ENCODE data around the gene TEX35.

Gene TEX35

DNA sequence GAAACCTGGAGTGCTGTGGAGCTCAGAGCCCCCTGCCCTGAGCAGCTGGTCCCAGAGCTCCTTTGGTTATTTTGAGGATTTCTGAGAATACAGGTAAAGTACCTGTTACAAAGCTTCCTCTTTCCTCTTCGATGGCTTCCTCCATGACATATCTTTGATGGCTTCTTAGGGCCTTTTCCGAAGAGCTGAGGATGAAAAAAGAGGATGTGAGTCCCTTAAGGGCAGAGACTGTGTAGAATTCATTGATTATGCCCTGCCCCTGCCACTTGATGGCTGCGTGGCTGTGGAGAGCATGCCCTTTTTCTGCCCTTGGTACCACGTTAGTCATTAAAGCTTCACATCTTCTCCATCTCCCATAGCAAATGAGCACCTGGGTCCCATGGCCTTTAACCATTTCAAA, 14.2 kb downstream of the TEX35 start:
- DNase-seq: no peak

DNA sequence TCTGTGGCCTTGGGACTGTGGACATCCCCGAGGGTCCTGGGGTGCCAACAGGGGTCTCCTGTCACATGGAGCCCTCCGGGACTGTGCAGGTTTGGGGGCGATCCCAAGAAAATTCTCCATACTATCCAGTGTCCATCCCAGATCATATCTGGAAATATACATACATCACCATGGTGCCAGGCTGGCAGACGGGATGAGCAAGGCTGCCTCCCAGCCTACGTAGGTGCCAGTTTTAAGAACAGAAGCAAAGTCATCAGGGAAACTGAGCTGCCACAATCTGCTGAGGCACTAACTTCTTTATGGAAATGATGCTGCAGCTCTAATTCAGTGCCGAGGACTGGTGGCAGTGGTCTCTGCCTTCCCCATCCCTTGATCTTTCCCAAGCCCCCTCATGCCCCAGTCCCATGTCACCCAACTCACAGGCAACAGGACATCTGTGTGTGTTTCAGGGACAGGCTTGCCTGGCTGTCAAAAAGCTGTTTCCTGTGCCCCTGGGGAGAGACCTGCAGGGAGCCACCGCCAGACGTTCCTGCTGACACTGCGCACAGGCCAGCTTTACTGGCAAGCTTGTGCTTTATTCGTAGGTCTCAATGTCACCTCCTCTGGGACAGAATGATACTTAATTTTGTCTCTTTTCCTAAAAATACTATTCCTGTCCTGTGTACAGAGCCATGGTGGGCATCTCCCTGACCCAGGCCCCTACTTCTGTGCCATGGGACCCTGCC, 15.5 kb downstream of the TEX35 start:
- no peak for DNase-seq

DNA sequence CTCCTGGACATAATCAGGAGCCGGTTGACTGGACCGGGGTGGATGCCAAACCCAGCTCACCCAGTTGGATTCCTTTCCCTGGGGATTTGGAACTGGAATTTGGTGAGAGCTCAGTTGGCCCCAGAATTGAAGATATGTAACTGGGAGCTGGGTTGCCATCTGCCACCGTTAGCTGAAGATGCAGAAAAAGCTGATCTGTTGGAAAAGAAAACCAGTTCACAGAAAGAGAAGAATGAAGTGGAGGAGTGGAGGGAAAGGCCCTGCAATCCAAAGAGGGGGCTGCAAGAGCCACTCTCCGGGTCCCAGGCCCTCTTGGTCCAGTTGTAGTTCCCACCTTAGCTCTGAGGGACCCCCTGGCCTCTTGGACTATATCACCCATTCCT, 16.0 kb downstream of the TEX35 start:
- no peak for DNase-seq

DNA sequence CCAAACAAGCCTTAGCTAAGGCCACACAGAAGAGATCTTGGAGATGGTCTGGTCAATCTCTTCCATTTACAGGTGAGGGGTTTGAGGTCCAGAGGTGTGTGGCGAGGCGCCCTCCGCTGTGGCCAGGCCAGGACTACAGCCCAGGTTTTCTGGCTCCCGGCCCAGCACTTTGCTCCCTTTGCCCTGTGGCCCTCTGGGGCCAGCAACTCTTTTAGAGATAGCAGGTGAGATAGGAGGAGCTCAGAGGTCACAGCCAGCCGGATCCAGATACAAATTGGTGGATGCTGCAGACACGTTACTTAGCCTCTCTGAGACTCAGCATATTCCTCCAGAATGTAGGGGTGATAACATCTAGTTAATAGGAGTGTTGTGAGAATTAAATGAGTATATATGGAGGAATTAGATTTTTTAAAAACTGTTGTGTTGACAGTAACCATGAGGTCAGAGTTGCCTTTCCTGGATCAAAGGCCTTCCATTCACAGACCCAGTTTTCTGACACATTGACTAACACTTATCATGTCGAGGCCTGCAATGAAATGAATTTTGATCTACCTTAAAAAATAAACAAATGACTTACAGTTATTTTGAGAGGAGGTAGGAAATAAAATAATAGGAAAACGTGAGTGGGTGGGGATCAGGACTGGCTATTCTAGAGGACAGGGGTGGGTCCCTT, 16.6 kb downstream of the TEX35 start:
- no peak for DNase-seq

DNA sequence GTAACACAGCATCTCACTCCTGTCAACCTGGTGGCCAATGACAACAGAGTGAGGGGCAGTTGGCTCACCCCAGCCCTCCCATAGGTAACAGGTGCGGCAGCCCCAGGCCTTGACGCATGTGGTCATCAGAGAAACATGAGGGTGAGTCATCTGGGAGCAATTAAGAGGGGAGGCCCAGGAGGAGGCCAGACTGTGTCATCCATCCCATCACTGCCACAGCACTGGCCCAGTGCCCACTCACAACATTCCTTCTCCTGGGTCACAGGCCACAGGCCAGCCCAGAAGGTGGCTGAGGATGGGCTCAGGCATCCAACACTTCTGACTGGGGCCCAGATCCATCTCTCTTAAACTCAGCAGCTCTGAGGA, 17.1 kb downstream of the TEX35 start:
- DNase-seq: no peak

DNA sequence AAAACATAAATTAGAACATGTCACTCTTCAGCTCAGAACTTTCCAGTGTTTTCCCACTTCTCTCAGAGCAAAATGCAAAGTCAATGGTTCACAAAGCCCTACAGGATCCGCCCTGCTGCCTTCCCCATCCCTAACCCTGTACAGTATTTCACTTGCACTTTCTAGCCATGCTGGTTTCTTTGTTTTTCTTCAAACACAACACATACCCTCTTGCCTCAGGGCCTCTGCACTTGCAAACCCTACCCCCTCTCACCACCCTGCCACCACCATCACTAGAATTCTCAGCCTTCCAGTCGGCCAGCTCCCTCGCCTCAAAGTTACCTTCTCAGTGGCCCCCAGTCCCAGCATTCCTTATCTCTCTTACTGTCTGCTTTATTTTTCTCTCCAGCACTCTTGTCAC, 17.6 kb downstream of the TEX35 start:
- DNase-seq: no peak

DNA sequence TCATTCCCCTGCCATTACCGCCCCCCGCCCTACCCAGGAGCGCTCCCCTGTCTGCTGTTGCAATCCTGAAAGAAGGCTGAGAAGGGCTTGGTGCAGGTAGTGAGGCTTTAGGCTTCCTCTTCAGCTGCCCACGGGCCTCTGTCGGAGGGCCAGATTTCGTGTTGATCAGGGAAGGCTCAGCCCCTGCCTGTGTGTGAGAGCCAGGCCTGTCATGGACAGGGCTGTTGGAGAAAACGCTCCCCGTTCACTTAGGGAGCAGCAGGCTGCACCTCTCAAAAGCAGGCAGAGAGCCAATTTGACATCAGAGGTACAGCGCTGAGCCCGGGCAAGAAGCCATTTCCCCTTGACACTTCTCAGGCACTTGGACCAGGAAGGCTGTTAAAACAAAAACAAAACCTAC, 19.0 kb downstream of the TEX35 start:
- no peak for DNase-seq

DNA sequence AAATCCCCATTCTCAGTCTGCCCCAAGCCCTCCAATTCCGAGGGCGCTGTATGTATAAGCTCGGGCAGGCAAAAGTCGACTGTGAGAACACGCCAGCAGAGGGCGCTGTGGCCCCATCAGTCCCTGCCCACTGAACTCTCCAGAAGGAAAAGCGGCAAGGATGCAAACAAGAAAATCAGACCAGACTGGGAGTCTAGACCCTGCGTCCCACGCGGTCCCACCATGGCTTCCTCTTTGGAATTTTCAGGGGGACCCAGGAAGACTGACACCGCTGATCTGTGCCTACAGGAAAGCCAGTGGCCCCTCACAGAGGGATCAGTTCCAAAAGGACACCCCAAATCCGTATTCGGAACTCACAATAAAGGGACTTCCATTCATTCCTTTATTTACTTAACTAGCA, 19.5 kb downstream of the TEX35 start:
- peak; percentile 61 for DNase-seq

DNA sequence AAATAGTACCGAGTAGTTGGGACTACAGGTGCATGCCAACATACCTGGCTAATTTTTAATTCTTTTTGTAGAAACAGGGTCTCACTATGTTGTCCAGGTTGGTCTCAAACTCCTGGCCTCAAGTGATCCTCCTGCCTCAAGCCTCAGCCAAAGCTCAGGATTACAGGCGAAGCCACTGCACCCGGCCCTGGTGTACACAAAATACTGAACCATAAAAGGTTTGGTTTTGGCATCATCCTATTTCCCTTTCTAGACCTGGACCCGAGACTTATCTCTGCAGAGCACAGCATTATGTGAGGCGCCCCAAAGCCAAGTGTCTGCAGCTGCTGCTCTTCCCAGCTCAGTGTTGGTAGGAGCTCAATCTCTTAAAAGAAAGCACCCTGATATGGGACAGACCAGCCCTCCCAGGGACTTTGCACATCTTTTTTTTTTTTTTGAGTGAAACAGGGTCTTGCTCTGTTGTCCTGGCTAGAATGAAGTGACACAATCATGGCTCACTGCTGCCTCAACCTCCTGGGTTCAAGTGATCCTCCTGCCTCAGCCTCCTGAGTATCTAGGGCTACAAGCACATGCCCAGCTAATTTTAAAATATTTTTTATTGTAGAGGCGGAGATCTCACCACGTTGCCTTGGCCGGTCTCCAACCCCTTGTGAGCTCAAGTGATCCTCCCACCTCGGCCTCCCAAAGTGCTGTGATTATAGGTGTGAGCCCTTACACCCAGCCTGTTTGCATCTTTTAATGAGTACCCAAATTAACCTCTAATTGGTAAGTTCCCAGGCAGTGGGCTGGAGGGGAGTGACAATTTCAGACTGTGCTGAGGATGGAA, 20.4 kb downstream of the TEX35 start:
- no peak for DNase-seq

DNA sequence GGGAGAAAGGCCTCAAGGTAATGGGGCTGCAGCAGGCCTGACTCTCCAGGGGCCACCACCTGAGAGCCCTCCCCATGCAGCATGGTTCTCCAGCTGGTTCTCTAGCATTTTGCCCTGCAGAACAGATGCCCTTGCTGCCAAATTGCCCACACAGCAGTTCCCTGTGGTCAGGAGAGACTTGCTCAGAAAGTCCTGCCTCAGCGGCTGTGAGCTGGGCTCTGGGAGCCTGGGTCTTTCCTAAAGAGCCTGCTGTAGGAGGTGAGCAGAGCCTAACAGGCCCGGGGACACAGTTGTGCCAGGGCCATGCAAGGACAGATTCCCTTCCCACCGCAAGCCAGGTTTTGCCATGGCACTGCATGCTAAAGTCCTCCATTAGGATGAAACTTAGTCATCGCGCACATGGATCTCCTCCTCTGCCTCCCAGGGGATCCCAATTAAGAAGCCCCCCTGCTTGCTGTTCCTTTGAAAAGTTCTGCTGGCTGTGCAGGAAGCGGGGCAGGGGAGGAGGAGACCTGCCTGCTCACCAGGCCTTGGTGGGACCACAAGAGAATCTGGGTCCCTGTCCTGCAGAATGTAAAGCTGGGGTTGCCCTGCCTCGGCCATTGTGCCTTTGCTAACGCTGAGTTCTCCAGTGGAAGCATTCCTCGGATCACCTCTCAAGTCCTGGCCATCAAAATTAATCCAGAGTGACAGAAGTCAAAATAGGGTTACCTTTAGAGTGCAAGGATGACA, 21.4 kb downstream of the TEX35 start:
- DNase-seq: no peak

DNA sequence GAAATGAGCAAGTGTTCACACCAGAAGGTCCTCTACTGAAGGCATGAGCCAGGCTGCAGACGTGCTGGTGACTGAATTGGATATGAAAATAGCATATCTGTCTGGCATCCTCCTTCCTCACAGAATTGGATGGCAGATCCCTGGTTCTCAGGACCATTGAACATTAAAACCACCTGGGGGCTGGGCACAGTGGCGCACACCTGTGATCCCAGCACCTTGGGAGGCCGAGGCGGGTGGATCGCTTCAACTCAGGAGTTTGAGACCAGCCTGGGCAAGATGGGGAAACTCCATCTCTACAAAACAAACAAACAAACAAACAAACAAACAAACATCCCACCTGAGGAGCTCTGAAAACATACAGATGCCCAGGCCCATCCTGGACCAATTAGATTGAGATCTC, 23.4 kb downstream of the TEX35 start:
- DNase-seq: no peak

DNA sequence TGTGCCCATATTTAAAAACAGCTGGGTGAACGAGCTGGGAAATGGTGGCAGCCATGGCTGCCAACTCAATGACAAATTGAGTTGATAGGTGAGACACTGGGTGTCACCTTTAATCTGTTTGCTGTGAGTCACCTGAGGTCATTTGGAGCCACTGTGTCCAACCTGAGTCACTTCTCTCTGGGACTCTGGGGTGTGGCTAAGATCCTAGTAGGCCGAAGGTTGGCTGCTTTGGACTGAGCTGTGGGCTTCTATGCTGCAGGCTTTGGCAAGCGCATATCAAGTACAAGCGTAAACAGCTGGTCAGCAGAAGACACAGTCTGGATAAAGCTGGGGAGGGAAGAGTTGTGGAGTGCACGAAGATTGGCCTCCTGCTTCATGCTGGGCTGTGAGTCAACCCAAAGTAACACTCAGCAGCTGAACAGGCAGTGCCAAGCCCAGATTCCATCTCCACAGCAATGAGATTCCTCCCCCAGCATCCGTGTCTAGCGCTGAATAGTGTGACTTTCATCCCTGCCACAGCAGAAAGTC, 24.0 kb downstream of the TEX35 start:
- no peak for DNase-seq

DNA sequence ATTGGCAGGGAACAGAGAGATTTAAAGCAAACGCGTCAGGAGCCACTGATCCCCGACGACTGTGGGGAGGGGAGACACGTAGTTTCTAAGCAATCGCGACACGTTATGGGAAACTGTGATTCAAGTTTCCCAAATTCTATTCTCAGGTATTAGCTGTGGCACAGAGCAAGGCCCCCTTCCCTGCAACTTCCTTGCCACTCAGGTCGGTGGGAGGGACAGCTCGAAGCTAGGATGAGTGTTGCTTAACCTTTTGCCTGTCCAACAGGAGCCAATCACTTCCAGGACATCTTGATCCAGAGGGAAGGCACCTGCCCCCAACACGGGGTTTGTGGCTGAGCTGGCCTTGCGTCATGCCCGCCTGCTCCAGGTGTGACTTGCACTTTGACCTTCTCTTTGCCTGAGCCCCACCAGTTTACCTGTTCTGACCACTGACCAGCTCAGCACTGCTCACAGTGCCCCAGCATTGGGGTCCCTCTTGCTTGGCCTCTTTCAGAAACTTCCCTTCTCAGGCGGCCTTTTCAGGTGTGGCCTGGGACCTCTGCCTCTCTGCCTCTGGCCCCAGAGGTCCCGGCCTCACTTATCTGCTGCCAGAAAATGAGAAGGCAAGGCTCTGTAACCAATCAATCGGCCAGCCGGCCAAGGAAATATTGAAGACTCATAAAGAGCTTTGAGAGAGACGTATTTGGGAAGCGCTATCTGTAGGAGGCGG, 24.6 kb downstream of the TEX35 start:
- DNase-seq: no peak

DNA sequence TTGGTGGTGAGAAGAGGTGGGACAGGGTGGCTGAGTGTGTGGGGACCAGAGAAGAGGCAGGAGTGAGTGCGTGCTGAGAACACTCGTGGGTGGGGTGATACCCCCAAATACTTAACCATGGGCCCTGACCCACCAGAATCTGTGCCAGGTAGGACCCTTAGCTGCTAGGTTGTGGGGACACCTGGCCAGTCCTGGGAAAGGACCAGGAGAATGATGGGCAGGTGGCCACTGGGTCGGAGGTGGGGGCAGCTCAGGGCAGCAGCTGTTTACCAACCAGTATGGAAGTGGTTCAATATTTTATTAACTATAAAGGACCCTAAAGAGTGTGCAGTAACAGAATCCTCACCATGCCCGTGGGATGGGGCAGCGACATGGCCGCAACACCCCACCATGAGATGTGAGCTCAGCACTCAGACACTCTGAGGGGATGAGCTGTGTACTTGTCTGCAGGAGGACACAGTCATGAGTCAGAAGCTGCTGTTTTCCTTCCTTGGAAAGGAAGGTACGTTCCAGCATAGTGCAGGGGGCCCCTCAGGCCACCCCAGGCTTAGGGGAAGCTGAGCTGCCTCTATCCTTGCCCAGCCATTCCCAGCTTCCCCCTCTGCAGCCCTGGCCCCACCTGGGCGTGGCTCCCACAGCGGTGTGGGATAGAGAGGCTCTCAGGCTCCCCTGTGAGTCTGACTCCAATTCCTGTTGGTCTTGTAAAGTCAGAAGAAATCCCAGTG, 25.4 kb downstream of the TEX35 start:
- DNase-seq: no peak

DNA sequence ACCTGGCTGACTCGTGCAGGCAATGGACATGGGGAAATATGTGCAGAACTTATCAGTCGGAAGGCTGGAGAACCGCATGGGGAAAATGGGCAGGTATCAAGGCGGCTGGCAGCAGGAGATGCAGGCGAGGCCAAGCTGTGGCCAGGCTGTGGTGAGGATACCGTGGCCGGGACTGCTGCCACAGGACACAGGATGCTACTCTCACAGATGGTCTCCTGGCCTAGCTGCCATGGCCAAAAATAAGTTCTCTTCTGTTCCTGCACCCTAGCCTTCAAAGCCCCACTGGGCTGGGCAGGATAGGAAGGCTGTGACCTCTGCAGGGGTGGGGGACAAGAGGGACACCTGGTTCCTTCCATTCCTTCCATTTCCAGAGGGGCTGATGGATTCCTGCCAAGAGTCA, 26.4 kb downstream of the TEX35 start:
- no peak for DNase-seq

DNA sequence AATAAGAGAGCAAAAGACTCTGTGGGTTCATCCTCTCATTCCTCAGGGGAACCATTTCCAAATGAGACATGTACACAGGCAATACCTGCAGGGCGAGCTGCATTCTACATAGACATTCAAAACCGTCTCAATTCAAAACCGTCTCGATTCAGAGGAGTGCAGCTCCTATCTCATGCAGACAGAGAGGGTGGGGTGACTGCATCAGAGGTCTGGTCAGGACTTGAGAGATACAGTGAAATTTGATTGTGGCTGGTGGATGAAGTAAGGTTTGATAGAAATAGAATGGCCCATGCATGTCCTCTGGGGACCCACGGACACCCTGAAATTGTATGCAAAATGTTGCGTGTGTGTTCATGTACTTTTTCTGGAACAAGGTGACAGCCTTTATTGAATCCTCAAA, 27.3 kb downstream of the TEX35 start:
- DNase-seq: no peak

DNA sequence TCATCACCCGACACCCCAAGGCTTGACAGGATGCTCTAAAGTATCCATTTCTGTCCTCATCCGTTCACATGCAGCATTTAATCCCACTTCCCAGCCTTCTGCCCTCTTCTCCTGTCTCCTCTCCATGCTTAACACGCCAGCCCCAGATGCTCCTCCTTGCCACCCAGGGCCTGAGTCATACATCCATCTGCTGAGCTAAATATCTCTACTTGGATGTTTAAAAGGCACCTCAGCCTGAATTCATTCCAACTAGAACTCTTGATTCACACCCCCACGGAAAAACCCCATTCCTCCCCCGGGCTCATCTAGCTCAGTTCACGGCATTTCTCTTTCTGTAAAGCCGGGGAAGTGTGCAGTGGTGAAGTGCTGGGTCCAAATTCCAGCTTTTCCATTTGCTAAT, 27.7 kb downstream of the TEX35 start:
- DNase-seq: no peak

DNA sequence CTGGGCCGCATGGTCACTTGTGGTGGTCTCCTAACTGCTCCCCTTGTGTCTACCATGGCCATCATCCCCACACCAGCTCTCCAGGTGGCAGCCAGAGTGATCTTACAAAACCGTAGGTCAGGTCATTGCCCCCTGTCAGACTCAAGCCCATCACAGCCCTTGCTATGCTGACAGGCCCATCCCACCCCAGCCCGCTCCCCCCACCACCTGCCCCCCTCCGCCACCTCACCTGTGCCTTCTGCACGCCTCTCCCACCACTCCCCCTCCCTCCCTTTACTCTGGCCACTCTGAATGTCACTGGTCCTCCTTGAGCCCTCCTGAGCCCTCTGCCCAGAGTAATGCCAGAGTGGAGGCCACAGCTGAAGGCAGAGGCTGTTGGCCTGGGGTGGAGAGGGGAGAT, 28.5 kb downstream of the TEX35 start:
- no peak for DNase-seq

DNA sequence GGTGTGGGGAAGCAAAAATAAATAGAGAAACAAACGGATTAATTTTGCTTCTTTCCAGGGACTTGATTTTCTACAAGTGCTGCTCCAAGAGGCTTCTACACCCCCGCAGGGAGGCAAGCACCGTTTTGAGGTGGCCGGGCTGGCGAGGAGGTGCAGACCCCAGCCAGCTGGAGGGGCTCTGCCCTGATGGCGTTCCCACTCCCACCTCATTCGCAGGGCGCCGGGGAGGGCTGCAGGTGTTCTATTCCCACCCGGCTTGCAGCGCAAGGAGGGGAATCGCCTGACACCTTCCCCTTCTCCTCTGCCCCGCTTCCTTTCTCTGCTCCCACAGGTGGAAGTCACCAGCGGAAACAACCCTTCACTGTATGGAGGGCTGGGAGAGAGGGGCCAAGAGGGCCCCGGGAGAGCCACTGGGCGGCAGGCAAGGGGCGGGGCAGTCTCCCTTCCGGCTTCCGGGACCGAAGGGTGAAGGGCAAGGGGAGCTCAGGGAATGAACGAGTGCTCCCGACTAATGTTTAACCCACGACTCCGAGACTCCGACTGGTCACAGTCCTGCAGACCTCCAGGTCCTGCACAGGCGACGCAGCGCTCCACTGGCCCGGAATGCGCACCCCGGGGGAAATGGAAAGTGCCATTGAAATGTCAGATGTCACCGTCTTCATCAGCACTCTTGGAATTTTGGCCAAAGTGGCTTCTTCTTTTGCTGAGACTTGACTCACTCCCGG, 29.1 kb downstream of the TEX35 start:
- no peak for DNase-seq

DNA sequence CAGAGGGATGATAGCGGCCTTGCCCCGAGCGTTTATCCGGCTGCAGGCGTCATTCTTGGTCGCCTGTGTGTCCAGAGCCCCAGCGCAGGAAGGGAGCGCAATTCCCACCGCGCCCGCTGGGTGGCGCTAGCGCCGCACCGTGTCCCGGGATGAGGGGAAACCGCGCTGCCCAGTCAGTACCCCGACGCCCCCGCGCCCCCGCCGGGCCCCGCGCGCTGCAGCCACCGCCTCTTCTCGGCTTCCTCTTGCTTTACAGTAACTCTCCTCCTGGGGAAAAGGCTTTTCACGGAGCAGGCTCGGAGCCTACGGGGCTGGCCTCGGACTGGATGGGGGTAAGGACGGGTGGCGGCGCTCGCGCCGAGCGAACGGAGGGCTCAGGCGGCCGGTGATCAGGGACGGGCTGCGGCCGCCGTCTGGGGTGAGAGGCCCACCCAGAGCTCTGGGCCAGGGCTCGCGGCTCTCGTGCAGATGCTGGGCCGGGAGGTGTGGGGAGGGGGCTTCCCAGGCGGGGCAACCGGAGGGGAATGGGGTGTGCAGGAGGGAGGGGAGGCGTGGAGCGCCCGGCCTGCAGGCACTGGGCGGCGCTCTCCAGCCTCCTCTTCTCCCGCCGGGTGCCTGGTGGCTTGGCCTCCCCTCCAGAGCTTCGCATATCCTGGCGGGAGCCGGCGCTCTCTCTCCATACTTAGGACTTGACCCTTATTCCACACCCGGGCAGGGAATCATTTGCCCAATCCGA, 29.8 kb downstream of the TEX35 start:
- DNase-seq: peak; percentile 75

DNA sequence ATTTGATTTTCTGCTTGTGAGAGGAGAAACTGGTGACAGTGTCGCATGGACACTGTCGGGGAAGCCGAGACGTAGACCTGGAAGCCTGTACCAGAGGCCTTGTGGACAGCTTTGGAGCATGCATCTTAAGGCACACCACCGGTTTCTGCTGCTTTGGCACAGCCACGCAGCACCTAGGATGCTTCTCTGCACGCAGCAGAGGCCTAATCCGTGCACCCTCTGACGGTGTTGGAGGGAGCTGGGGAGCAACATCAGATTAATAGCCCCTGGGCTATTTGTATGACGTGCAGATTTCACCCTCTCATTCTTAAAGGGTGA, 30.3 kb downstream of the TEX35 start:
- DNase-seq: no peak

Measured in activated CD4-positive, alpha-beta T cell treated with anti-CD3 and anti-CD28 coated beads for 1 hour (primary cell).